ENCODE results near the gene SMYD5.
A peak's percentile ranks its signal among the peaks of the same experiment; 100 is the strongest.

SMYD5 gene

DNA sequence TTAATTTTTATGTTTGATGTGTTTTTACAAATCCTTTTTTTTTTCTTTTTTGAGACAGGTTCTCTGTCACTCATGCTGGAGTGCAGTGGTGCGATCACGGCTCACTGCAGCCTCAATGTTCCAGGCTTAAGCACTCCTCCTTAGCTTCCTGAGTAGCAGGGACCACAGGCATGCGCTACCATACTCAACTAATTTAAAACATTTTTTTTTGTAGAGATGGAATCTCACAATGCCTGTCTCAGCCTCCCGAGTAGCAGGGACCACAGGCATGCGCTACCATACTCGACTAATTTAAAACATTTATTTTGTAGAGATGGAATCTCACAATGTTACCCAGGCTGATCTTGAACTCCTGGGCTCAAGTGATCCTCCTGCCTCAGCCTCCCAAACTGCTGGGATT, 8.4 kb upstream of the SMYD5 start:
- no peak for DNase-seq (ENCODE audit: low spot score)

DNA sequence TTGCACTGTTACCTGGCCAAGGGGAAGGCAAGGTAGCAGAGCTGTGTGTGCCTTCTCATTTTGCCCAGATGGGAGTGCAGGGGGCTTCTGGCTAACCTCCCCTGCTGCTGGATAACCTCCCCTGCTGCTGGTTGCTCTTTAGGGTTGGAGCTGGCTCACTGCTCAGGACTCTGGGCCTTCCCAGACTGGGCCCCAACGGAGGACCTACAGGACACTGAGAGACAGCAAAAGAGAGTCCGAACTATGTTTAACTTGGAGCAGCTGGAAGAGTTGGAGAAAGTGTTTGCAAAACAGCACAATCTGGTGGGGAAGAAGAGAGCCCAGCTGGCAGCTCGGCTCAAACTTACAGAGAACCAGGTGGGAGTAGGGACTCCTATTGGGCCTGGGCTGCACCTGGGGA, 5.8 kb upstream of the SMYD5 start:
- no peak for DNase-seq (ENCODE audit: low spot score)

DNA sequence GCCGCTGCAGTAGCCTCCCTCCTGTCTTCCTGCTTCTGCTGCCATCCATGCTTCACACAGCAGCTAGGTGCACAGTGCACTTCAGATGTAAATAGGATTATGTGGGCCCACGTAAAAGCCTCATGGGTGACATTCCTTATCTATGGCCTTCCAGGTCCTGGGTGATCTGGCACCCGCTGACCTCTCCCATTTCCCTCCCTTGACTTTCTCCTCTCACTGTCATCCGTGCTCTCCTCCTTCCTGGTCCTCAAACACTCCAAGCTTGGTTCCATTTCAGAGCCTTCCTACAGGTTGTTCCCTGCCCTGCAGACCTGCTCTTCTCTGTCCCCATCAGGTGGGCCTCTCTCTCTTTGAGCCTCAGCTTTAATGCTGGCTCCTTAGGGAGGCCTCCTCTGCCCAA, 4.0 kb upstream of the SMYD5 start:
- DNase-seq (ENCODE audit: low spot score): no peak

DNA sequence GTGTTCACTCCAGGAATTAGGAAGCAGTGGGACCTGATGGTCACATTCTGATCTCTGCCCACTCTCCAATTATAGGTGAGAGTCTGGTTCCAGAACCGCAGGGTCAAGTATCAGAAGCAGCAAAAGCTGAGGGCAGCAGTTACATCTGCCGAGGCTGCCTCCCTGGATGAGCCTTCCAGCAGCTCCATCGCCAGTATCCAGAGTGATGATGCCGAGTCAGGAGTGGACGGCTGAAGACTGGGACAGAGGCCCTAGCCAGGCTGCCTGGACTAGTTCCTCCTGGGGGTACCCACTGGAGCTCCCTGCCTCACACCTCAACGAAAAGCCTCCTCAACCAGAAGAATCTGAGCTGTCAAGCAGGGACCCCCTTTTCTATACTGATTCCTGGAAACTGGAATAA, 3.3 kb upstream of the SMYD5 start:
- DNase-seq (ENCODE audit: low spot score): no peak

DNA sequence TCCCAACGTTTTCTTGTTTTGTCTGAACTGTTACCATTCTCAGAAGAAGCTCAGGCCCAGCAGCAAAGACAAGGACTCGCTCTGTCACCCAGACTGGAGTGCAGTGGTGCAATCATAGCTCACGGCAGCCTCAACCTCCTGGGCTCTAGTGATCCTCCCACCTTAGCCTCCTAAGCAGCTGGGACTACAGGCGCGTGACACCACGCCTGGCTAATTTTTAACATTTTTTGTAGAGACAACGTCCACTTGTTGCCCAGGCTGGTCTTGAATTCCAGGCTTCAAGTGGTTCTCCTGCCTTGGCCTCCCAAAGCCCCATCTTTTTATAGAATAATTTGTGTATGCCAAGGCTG, 2.0 kb upstream of the SMYD5 start:
- no peak for DNase-seq (ENCODE audit: low spot score)

DNA sequence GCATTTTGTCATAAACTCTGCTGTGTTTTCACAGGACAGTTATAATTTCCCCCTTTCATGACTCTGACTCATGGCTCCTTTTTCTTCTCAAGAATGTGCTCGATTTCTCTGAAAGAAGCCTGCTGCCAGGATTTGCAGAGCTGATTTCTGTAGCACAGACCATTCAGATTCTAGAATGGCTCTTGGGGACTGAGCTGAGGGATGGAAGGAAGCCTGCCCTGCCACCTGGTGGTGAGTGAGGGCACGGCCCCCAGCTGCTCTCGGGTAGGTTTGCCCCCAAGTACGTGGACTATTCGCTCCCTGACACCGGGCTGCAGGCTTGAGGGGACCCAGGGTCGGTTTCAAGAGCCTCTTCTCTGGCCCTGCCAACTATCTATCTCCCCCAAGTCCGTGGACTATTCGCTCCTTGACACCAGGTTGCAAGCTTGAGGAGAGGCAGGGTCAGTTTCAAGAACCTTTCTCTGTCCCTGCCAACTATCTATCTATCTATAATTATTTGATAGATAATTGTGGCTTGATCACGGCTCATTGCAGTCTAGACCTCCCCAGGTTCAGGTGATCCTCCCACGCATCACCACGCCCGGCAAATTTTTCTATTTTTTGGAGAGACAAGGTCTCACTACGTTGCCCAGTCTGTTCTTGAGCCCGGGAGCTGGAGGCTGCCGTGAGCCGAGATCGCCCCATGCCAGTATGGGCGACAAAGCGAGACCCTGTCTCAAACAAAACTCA, 1.4 kb upstream of the SMYD5 start:
- peak; percentile 81 for DNase-seq (ENCODE audit: low spot score)

DNA sequence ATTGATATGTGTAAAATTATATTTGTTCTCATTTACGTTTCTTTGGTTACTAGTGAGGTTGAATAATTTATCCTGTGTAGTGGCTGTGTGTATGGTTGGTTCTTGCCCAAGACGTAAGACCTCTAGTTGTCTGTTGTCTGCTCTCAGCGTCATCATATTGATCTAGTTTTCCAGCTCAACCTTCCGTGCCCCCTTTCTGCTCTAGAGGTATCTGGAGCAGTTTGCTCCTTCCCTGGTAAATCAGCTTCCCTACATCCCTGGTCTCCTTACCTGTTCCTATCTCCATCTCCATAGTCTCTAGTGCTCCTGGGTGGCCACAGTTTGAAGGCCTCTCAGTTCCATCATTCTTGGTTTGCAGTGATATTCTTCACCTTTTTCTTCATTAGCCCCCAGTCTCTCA, 1.2 kb downstream of the SMYD5 start:
- DNase-seq (ENCODE audit: low spot score): no peak

DNA sequence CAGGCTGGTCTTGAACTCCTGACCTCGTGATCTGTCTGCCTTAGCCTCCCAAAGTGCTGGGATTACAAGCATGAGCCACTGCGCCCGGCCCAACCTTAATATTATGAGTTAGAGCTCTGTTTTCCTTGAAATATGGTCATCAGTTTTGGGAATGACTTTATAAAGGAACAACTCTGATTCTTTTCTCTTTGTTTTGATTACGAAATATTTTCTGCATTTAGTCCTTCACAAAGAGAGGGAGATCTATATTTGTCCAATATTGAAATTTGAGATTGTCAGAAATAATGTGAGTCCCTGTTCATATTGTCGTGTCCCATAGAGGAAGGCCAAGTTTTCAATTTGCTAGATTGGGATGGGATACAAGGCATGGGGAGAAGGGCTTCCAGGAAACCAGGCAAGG, 3.1 kb downstream of the SMYD5 start:
- no peak for DNase-seq (ENCODE audit: low spot score)

DNA sequence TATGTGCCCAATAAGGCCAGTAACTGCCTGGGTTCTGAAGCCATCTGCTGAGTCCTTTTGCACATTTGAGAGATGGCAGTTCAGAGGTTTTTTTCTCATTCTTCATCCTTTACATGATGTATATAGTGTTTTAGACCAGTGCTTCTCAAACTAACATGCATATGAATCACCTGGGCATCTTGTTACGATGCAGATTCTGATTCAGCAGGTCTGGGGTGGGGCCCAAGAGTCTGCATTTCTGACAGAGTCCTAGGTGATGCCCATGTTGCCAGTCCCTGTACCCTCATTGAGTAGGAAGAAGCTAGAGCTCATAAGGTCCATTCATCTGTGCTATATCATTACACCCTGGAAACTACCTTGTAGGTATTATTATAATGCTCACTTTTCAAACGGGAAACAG, 3.8 kb downstream of the SMYD5 start:
- no peak for DNase-seq (ENCODE audit: low spot score)

DNA sequence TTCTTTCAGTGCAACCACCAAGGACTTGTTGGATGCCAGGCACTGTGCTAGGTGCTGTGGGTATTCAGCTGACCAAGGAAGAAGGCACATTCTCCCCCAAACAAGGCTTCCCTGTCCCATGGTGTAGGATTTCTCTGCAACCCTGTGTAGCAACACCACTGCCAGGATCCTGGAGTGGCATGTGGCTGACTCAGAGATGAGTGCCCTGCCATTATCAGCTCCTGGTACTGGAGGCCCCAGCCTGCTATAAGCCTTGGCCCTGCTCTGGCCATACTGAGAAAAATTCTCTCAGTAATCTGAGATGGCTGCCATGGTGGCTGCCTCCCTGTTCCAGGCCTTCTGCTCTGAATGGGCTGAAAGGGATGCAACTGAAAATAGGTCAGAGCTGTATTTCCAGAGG, 4.3 kb downstream of the SMYD5 start:
- no peak for DNase-seq (ENCODE audit: low spot score)

DNA sequence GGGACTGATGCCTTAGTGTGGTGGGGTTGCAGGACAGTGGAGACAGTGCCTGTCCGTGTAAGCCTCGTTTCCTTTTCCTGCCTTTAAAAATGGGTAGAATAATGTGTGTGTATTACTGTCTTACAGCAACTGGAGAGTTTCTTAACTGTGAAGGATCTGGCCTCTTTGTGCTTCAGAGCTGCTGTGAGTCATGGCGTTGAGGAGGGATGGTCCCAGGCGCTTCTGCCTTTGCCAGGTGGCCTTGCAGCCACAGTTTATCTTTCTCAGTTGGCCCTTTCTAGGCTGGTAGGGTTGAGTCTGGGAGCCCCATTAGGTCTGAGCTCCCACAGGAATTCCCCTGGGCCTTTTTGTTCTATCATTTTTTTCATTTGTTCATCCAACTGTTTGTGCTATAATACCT, 9.8 kb downstream of the SMYD5 start:
- no peak for DNase-seq (ENCODE audit: low spot score)

DNA sequence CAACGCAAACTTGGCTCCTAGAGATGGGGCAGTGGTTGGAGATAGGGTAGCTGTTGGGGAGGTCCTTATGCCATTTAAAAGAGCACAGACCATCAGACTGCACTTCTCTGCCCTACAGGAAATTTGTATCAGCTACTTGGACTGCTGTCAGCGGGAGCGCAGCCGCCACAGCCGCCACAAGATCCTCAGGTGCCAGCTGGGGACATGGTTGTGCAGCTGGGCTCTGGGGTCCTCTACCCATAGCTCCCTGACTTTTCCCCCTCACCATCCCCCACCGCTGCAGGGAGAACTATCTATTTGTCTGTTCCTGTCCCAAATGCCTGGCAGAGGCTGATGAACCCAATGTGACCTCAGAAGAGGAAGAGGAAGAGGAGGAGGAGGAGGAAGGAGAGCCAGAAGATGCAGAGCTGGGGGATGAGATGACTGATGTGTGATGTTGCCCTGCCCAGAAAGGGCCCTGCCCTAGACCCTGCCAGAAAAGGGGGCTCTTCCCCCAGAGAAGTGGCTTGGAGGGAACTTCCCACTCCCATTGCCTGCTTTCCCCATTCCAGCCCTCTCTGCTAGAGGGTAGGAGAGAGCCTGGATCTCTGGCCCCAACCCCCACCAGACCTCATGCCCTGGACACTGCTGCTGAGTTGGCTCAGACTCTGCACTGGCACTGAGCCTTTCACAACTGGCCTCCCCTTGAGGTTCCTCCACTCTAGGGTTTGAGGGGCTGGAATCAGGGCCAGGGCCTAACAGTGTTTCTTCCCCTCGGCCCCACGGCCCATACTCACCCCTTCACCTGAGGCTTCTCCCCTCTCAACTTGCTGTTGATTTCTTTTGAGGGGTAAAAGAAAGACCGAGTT, 11.7 kb downstream of the SMYD5 start:
- DNase-seq (ENCODE audit: low spot score): no peak

DNA sequence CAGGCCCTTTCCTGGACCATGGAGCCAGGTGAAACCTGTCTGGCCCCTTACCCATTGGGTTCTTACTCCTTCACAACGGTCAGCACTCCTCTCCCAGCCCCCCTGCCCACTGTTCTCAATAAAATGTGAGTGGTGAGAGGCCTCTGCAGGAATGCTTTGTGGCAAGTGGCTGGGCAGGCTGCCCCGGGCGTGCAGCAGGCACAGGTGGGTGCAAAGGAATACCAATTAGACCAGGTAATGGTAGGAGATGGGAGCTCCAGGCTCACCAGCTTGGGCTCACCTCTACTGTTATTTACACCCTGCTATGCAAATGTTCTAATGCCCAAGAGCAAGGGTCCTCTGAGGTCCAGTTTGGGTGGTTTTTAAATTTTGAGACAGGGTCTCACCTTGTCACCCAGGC, 13.0 kb downstream of the SMYD5 start:
- DNase-seq (ENCODE audit: low spot score): no peak

DNA sequence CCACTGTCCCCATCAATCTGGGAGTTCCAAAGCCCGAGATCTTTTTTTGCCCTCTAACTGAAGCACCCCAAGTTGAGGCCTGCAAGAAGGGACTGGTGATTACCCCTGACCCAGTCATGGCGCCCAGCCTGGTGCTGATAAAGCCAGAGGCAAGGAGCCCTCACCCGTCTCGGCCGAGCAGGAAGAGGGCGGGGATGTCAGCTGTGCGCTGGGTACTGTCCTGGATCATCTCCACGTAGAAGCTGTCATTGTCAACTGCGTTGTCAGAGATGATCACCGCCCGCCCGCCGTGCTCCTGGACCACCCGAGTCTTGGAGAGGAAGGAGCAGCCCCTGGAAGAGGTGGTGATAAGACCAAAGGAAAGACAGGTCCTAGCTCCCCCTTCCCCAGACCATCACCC, 14.6 kb downstream of the SMYD5 start:
- no peak for DNase-seq (ENCODE audit: low spot score)

DNA sequence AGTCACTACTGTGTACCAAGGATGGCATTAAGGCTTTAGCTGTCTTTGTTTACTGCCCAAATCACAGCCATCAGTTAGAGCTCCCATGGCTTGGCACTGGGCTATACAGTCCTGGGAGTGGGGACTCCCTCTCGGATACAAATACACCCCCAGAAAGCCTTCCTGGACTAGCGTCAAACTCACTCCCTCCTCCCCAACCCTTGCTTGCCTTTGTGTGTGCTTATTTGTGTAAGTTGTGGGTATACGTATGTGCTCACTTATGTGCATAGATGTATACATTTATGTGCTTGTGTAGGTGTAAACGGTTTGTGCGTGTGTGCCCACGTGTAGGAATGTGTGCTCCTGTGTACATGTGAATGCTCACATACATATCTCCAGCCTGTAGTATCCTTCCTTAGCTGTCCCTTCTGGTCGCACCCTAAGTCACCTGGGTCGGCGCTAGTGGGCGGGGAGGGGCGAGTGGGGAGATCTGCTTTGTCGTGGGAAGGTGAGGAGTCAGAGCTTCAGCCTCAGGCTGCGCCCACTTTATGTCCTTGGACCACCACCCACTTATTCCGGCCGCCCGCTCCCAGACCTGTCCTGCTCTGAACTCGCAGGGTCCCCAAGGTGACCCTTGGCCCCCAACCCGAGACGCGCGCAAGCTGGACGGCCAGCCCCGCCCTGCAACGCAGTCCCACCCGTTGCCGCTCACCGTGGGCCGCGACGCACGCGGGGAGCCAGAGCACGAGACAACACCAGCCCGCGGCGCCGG, 18.5 kb downstream of the SMYD5 start:
- no peak for DNase-seq (ENCODE audit: low spot score)

DNA sequence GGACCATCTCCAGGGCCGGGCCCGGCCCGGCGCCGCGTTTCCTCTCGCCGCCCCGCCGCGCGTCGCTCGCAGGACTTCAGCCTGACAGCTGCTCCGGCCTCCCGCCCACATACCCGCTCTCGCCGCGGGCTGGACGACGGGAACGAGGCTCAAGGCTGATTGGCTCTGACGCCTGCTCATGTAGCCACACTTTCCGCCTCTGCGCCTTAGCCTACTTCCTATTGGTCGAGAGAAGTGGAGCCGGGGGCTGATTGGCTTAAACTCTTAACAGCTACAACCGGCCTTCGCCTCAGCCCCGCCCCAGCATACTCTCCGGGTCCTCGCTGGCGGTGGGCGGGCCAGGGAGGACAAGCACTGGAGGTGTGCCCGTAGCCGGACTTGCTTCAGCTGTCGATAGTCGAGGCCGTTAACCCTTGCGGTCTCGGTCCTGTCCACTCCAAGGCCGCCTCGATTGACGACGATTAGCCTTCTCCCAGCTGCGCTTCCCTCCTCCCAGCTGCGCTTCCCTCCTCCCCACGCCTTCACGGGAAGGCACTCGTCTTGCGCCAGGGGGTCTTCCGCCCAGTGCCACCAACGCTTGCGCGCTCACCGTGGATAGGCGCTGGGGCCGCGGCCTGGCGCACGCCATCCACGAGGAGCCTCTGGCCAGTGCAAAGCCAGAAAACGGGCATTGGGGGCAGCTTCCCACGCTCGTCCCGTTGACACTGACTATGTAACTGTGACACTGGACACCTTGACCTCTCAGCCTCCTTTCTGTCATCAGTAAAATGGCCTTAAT, 19.3 kb downstream of the SMYD5 start, which contains the start of gene PRADC1:
TSS of gene PRADC1 (minus strand) at position 86 of the 778 bp plus-strand sequence. CDS start at position 7, 79 bp downstream.
- peak; percentile 97 for DNase-seq (ENCODE audit: low spot score)

DNA sequence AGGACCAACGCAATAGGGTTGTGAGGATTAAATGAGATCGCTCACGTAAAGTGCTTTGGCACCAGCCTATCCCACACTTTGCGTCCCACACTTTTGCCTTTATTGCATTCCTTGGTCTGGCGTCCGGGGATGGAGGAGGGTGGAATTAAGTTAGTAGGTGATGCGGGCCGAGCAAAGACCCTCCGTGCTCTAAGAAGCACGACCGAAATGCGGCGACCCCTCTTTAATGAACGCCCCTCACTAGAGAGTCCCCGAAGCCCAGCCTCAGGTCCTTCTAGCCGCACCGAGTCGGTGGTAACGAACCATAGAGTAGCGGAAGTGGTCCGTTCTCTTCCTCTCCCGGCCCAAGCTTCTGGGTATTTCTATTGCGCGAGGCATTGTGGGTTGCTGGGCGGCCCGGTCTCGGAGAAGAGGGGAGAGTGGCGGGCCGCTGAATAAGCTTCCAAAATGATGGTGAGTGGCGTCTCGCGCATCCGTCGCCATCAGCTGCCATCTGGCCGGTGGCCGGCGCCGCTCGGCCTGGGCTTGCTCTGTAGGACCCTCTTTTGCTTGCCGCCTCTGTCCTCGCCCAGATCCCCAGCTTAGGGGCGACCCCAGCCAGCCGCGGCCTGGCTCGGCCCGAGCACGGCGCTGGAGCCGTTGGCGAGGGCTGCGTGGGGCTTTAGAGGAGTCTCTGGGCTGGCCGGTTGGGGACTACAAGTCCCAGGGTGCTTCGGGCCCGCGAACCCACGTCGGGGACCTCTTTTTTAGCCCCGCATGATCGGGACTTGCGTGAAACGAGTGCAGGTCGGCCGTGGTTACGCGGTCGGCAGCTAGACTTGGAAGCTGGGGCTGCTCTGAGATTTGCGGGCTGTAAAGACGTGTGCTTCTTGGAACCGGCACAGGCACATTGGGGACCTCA, 20.1 kb downstream of the SMYD5 start, which contains the start of gene CCT7:
TSS of gene CCT7 (plus strand) at position 377 of the 901 bp plus-strand sequence. CDS start at position 448, 71 bp downstream.
- peak; percentile 86 for DNase-seq (ENCODE audit: low spot score)

DNA sequence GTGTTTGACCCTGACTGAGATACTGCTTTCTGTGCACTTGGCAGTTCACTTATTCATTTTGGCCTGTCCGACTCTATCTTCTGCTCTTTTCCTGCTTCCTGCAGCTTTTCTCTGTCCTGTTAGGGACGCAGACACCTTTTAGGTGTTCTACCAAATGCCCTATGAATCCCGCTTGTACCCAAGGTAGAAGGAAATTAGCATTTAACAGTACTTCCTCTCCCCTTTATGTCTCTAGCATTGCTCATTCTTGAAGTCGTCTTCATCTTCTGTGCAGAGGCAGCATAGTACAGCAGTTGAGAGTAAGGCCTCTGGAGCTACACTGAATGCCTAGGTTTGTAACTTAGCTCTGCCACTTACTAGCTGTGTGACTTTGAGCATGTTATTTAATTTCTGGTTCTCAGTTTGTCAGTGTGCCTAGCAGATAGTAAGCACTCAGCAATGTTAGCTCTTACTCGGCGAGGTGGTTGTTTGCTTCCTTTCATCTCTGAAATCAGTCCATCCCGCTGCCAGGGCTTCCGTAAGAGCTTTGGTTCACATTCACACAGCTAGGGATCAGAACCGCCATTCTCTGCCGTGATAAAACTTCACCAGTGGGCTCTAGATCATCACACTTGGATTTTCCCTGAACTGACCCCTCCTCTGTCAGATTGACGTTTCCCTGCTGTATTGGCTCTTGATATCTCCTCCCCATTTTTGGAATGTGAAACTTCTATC, 21.4 kb downstream of the SMYD5 start:
- DNase-seq (ENCODE audit: low spot score): no peak

DNA sequence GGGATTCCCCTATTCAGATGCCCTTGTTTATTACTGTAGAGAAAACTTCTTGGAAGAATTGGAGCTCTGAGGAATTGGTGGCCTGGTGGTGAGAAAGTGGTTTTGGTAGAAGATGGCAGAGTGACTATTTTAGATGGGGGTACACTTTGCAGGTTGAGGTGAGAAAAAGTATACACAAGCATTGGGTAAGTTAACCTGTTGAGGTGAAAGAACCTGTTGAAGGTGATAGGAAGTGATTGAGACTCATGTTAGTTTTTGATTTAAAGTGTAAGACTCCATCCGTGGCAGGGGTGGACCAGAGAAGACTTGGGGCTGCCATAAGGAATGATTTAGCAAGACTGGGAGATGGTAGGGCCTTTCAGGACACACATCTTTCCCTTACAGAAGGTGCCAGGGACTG, 23.1 kb downstream of the SMYD5 start:
- no peak for DNase-seq (ENCODE audit: low spot score)

DNA sequence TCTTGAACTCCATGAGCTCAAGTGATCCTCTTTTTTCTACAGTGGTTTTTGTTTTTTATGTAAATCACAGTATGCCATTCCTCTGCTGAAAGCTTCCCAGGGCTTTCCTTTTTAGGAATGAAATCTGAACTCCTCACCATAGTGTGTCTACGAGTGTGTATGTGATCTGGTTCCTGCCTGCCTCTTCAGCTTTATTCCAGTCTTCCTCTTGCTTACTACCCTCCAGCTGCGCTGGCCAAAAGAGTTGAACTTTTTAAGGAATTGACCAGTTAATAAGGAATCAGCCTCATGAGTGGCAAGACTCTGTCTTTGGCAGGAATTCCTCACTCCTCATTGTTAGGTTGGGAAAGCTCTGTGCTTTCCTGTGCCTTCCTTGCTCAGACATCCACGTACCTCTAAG, 24.1 kb downstream of the SMYD5 start:
- DNase-seq (ENCODE audit: low spot score): no peak

Measured in COLO829 (cell line).